DND-41 (cell line): ENCODE data around the gene GJD3.
A peak's percentile ranks its signal among the peaks of the same experiment; 100 is the strongest.

Experiments used
- ATAC-seq: fragments of 200-7000 bp; cut with Tn5 transposase; 3 replicates; pipeline ENCODE4 v1.9.1; 2021; ENCODE audit warnings: low read depth; ENCODE audit not compliant: insufficient read depth
- DNase-seq: peaks from one replicate; pipeline ENCODE4 v3.0.0-alpha.2; 2020
- H2AFZ ChIP-seq: 2 replicates; pipeline ENCODE4 v1.6.0; 2012; ENCODE audit warnings: low read depth, low read length
- H3K27ac ChIP-seq: 2 replicates; pipeline ENCODE4 v1.5.1; 2012; ENCODE audit warnings: low read length, inconsistent platforms
- H3K27me3 ChIP-seq: fragments of 200-600 bp; sonication (generic); 2 replicates; pipeline ENCODE4 v1.6.0; 2012; ENCODE audit warnings: low read length, mild to moderate bottlenecking, inconsistent platforms; ENCODE audit not compliant: insufficient read depth, poor library complexity
- H3K36me3 ChIP-seq: 2 replicates; pipeline ENCODE4 v1.5.1; 2012; ENCODE audit warnings: low read length, inconsistent platforms; ENCODE audit not compliant: insufficient read depth
- H3K4me1 ChIP-seq: 2 replicates; pipeline ENCODE4 v1.5.1; 2012; ENCODE audit warnings: mild to moderate bottlenecking, low read length; ENCODE audit not compliant: insufficient read depth
- H3K4me2 ChIP-seq: 2 replicates; pipeline ENCODE4 v1.6.0; 2012; ENCODE audit warnings: mild to moderate bottlenecking, moderate library complexity, low read length, inconsistent platforms; ENCODE audit not compliant: insufficient read depth
- H3K4me3 ChIP-seq, 2 experiments: fragments of 200-600 bp in 1 of 2; shearing (Covaris generic) in 1 of 2; 2 replicates each; pipeline ENCODE4 v1.5.1; 2012 to 2016; ENCODE audit warnings: inconsistent platforms in 2 of 2, low read length in 2 of 2, mild to moderate bottlenecking in 2 of 2, low read depth in 1 of 2, moderate library complexity in 1 of 2
- H3K79me2 ChIP-seq: 2 replicates; pipeline ENCODE4 v1.6.0; 2012; ENCODE audit warnings: low read length, inconsistent platforms; ENCODE audit not compliant: insufficient read depth
- H3K9ac ChIP-seq: 2 replicates; pipeline ENCODE4 v1.6.0; 2012; ENCODE audit warnings: low read depth, mild to moderate bottlenecking, inconsistent platforms, low read length, moderate library complexity
- H3K9me3 ChIP-seq: 2 replicates; pipeline ENCODE4 v1.5.1; 2012; ENCODE audit warnings: low read length, moderate library complexity, mild to moderate bottlenecking, inconsistent platforms; ENCODE audit not compliant: insufficient read depth, severe bottlenecking
- H4K20me1 ChIP-seq: 2 replicates; pipeline ENCODE4 v1.6.0; 2012; ENCODE audit warnings: low read length; ENCODE audit not compliant: insufficient read depth
- CTCF ChIP-seq: IDR thresholded peaks from 2 replicates; pipeline ENCODE4 v1.5.1; 2012; ENCODE audit warnings: borderline replicate concordance, low read length, moderate library complexity, mild to moderate bottlenecking; ENCODE audit not compliant: poor library complexity, severe bottlenecking; ENCODE audit errors: extremely low read depth
- EZH2 ChIP-seq: IDR thresholded peaks from 3 replicates; pipeline ENCODE4 v1.6.1; 2012; ENCODE audit warnings: borderline replicate concordance, low read depth, mild to moderate bottlenecking, moderate library complexity, low read length, inconsistent platforms; ENCODE audit not compliant: severe bottlenecking

The GJD3 gene

GRCh38 chr17:40316571-40317344 is 47.8 kb downstream of the GJD3 start:
- TF ChIP-seq CTCF (no peak), EZH2 (no peak)
- no peaks in the 10 kb centered on the region for H3K9me3 ChIP-seq
- H3K4me1 ChIP-seq: peaks cover 46% of the 10 kb centered on the region
- no peak overlapping the region for H3K4me3 ChIP-seq
- peaks cover 7% of the 10 kb centered on the region for H3K79me2 ChIP-seq
- no peak for ATAC-seq
- peaks cover 24% of the 10 kb centered on the region; the same call in 1 of the 2 replicates for H4K20me1 ChIP-seq
- H3K9ac ChIP-seq: no peak overlapping the region
- no peaks in the 10 kb centered on the region for H3K27me3 ChIP-seq
- no peak overlapping the region for H3K27ac ChIP-seq
- no peak for DNase-seq
- no peak overlapping the region for H2AFZ ChIP-seq
- H3K36me3 ChIP-seq: no peaks in the 10 kb centered on the region
- H3K4me2 ChIP-seq: no peak overlapping the region

- Histone ChIP-seq H3K9me3 (no peaks in the 10 kb centered on the region), H3K4me2 (no peak overlapping the region), H3K79me2 (peaks cover 7% of the 10 kb centered on the region), H3K27me3 (no peaks in the 10 kb centered on the region), H4K20me1 (peaks cover 16% of the 10 kb centered on the region; the same call in 1 of the 2 replicates), H3K4me3 (no peak overlapping the region), H3K36me3 (no peaks in the 10 kb centered on the region), H2AFZ (no peak overlapping the region), H3K9ac (no peak overlapping the region), H3K27ac (no peak overlapping the region), H3K4me1 (peaks cover 37% of the 10 kb centered on the region)
- TF ChIP-seq EZH2: no peak
- no peak for TF ChIP-seq CTCF
- ATAC-seq: no peak
- peak; percentile 55 for DNase-seq
Observed at GRCh38 chr17:40315678-40316570, 48.6 kb downstream of the GJD3 start.

GRCh38 chr17:40315206-40315605 is 49.3 kb downstream of the GJD3 start:
- TF ChIP-seq EZH2 (no peak), CTCF (no peak)
- no peaks in the 10 kb centered on the region for H3K27me3 ChIP-seq
- H4K20me1 ChIP-seq: peaks cover 10% of the 10 kb centered on the region; the same call in 1 of the 2 replicates
- H3K9me3 ChIP-seq: no peaks in the 10 kb centered on the region
- no peak overlapping the region for H3K9ac ChIP-seq
- DNase-seq (no peak), ATAC-seq (no peak)
- no peak overlapping the region for H2AFZ ChIP-seq
- H3K27ac ChIP-seq: no peak overlapping the region
- H3K4me3 ChIP-seq: no peak overlapping the region
- H3K36me3 ChIP-seq: no peaks in the 10 kb centered on the region
- H3K79me2 ChIP-seq: peaks cover 7% of the 10 kb centered on the region
- H3K4me1 ChIP-seq: peaks cover 30% of the 10 kb centered on the region
- H3K4me2 ChIP-seq: no peak overlapping the region
